Measurements from ENCODE around the gene SLC5A11.
"Not testable (repeated sequence)": the region's sequence is repeated elsewhere in the genome, so short reads cannot be mapped to it uniquely, and the experiment has no call there.

SLC5A11 gene

GRCh38 chr16:24837969-24838368, 7.8 kb upstream of the SLC5A11 start:
- FAIRE-seq, result no peak

GRCh38 chr16:24838554-24839266, 7.1 kb upstream of the SLC5A11 start:
- FAIRE-seq, result no peak

DNA sequence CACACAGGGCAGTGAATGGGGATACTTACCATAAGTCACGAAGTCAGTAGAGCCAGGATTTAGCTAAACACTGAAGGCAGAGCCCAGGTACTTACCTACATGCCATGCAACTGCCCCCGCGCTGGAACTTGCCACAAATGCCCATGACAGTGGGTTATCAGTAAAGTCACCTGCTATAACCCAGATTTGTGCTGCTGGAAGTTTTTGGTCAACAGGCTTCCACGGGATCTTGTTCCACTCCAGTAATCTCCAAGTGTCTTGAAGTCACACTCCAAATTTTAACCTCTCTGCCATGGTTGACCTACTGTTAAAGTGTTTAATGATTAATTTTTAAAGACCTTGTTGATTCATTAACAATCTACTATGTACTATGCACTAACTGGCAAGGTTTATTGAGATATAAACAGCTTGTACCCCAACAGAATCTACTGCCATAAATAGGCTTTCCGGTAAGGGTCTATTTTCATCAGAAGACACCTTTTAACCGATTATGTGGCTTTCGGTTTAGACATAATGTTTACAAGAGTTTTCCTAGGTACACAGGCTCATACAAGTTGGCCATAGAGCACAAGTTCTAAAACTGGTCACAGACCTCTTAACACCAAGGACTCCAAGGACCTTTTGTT, 6.3 kb upstream of the SLC5A11 start:
- FAIRE-seq, result no peak

DNA sequence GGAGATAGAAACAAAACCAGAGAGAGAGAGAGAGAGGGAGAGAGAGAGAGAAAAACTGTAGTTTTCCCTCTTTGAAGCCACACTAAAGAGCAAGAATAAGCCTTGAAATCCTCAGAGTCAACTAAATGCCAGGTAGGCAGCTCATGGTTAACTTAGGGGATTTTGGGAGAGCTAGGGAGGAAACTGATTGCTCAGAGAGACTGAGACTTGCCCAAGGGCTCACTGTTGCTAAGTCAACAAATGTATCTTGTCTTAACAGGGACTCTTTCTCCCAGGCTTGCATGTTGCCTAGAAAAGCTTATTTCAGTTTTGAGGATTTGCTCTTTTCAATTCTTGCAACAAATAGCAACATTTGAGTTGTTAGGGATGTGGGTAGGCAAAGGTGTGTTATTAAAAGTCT, 4.5 kb upstream of the SLC5A11 start:
- FAIRE-seq, result no peak

GRCh38 chr16:24844101-24845030, 1.4 kb upstream of the SLC5A11 start:
- no peak for FAIRE-seq

DNA sequence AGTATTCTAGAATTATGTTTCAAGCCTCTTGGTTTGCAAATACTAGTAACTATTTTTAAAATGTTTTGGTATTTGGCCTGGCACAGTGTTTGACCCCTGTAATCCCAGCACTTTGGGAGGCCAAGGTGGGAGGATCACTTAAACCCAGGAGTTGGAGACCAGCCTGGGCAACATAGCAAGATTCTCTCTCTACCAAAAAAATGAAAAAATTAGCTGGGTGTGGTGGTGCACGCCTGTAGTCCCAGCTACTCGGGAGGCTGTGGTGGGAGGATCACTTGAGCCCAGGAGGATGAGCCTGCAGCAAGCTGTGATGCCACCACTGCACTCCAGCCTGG, 765 bp upstream of the SLC5A11 start:
- not testable (repeated sequence) for FAIRE-seq

DNA sequence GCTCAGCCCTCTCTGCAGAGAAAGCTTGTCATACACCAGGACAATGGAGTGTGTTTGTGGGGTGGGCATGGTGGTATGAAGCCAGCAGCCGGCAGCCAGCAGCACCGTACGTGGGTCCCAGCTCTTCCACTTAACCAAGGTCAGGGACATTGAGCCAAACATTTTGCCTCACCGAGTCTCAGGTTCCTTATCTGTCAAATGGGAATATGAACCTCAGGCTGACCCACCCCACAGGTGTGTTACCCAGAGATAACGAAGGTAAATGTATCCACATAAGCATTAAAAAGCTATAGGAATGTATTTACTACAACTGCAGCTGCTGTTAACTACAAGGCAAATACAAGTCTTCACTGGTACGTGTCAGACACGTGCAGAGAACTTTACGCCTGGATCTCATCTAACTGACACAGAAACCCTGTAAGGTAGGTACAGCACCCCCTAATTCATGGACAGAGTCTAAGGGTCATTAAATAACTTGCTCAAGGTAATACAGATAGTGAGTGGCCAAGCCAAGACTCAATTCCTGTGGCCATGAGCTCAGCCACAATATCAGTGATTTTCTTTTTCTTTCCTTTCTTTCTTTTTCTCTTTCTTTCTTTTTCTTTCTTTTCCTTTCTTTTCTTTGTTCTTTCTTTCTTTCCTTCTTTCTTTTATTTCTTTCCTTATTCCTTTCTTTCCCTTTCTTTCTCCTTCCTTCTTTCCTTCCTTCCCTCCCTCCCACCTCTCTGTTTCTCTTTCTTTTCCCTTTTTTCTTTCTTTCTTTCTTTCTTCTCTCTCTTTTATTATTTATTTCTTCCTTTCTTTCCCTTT, 990 bp downstream of the SLC5A11 start:
- FAIRE-seq, result no peak

DNA sequence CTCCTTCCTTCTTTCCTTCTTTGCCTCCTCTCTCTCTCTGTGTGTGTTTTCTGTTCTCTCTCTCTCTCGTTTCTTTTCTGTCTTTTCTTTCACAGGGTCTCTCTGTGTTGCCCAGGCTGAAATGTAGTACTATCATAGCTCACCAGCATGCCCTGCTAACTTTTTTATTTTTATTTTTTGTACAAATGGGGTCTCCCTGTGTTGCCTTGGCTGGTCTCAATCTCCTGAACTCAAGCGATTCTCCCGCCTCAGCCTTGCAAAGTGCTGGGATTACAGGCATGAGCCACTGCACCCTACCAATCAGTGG, 1.5 kb downstream of the SLC5A11 start:
- no peak for FAIRE-seq

DNA sequence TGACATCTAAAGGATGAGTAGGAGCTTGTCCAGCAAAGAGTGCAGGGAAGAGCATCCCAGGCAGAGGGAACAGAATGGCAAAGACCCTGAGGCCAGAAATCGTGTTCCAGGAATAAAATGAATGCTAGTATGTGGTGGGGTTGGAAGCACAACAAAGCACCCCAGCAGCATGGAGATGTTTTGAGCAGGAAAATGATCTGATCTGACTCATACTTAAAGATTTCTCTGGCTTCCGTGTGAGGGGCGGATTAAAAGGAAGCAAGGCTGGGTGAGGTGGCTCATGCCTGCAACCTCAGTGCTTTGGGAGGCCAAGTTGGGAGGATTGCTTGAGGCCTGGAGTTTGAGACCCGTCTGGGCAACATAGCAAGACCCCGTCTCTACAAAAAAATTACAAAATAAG, 2.3 kb downstream of the SLC5A11 start:
- no peak for FAIRE-seq

- no peak for FAIRE-seq
Observed at GRCh38 chr16:24849641-24850040, 3.9 kb downstream of the SLC5A11 start.

DNA sequence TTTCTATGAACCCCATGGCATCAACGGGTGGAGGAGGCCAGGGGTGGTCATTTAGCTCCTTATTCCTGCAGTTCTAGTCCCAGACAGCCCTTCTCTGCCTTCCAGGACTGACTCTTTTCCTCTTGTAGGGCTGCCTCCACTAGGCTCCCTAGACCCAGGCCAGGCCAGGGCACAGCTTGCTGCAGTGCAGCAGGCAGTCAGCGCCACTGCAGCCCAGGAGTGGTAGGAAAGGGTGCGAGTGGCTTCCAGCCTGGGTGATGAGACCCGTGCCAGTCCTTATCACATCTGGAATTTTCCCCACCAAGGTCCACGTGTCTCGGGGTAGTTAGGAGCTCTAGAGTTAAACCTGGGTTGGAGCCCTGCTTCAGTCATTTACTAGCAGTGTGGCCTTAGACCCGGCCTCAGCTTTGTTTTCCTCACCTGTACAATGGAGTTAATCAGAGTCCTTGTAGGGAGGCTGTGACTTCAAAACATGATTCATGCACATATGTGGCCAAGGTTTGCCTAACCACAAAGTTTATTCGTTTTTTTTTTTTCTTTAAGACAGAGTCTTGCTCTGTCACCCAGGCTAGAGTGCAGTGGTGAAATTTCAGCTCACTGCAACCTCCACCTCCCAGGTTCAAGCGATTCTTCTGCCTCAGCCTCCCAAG, 4.7 kb downstream of the SLC5A11 start:
- no peak for FAIRE-seq

- no peak for FAIRE-seq
Observed at GRCh38 chr16:24851700-24852099, 5.9 kb downstream of the SLC5A11 start.

DNA sequence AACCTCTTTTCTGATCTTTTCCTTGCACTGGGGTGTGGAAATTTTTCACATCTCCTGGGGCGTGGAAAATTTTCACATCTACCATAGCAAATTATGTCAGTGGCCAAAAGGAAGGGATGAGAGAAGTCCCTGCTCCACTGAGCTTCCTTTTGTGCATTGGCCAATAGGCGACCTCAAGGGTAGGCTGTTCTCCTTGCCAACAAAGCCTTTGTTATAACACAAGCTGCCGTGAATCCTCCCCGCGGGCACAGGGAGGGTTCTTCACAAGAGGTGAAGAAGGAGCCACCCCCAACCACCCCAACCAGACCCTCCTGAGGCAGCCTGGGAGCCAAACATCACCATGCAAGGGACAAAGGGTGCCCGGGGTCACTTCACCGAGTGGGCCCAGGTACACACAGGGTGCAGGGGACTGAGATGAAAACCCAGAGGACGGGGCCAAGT, 6.5 kb downstream of the SLC5A11 start:
- FAIRE-seq, result no peak

DNA sequence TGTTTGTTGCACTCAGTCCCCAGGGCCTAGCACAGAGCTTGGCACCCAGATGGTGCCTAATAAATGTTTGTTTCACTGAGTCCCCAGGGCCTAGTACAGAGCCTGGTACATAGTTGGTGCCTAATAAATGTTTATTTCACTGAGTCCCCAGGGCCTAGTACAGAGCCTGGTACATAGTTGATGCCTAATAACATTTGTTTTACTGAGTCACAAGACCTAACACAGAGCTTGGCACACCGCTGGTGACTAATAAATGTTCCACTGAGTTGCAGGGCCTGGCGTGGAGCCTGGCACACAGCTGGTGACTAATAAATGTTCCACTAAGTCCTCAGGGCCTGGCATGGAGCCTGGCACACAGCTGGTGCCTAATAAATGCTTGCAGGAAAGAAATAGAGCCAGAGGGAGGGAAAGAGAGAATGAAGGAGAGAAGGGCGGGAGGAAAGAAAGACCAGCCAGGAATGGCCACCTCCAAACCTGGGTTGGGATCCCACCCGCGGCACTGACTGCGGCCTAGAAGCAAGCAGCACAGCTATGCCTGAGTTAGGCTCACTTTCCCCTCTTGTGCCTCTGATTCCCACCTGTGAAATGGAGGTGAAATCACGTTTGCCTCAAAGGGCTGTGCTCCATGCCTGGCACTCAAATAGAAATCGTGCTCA, 7.5 kb downstream of the SLC5A11 start:
- FAIRE-seq, result no peak

DNA sequence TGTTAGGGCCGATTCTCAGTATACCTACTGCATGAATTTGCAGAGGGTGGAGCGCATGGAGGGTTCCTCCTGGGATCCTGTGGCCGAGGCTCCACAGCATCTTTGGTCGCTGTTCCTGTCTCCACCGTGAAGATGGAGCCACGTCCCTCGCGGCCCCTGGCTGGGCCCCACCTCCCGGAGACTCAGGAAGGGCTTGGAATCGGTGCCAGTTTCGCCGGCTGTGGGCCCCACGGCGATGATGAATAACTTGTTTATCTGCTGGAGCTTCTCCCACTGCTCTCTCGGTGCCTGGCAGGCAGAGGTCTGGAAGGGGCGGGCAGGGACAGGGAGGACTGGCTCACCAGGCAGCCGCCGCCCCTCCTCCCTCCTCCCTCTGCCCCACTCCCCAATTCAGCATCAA, 8.1 kb downstream of the SLC5A11 start:
- FAIRE-seq, result no peak

- FAIRE-seq, result no peak
Observed at GRCh38 chr16:24854607-24855171, 8.9 kb downstream of the SLC5A11 start.

DNA sequence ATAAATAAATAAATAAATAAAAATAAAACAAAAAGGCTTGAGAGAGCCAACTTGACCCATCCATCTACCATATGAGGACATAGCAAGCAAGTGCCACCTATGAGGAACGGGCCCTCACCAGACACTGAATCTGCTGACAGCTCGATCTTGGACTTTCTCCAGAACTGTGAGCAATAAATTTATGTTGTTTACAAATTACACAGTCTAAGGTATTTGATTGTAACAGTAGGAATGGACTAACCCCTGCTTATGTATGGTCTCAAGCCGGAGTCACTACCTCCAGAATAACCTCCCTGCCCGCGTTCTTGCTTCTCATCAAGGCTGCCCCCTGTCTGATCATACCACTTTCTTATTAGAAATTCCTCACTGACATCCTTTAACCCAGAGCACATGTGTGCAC, 9.9 kb downstream of the SLC5A11 start:
- no peak for FAIRE-seq

DNA sequence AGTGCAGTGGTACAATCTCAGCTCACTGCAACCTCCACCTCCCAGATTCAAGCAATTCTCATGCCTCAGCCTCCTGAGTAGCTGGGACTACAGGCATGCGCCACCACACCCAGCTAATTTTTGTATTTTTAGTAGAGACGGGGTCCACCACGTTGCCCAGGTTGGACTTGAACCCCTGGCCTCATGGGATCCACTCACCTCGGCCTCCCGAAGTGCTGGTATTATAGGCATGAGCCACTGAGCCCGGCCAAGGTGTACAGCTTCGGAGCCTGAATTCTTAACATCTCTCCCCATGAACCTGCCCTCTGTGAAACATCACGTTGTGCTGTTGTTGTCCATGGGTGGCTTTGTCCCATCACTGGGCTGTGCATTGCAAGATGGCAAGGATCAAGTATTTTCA, 11.1 kb downstream of the SLC5A11 start:
- FAIRE-seq, result not testable (repeated sequence)

DNA sequence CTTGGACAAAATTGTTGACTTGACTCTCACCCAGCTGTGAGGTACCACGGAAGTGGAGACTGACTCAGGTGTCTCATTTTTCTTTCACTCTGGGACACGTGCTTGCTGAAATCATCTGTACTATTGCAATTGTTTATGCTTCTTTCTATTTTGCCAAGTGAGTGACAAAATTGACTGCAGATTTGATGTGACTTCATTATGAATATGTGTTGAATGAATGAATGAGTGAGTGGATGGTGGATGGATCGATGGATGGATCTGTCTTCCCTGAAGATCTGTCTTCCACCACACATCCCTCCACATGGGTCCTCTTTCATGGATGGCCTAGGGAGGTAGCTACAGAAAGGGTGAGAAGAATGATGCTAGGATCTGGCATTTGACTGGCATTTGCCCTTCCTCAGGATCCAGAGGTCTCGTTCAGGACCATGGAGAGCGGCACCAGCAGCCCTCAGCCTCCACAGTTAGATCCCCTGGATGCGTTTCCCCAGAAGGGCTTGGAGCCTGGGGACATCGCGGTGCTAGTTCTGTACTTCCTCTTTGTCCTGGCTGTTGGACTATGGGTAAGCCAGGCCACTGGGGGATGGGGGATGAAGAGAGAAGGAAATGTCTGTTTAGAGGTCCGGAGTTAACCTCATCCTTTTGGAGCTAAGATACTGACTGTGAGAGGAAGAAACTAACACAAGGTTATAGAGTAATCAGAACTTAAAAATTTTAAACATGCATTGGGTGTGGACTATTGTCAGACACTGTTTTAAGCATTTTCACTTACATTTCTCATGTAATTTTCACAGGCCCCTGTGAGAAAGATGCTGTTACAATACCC, 12.7 kb downstream of the SLC5A11 start:
- FAIRE-seq, result no peak

DNA sequence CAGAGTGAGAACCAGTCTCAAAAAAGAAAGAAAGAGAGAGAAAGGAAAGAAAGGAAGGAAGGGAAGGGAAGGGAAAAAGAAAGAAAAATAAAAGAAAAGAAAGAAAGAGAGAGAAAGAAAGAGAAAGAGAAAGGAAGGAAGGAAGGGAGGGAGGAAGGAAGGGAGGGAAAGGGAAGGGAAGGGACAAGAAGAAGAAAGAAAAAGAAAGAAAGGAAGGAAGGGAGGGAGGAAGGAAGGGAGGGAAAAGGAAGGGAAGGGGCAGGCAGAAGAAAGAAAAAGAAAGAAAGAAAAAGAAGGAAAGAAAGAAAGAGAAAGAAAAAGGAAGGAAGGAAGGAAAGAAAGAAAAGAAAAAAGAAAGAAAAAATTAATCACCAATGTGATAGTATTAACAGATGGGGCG, 15.7 kb downstream of the SLC5A11 start:
- FAIRE-seq, result no peak

Data from A204.1 (cell line).